Measurements from ENCODE around the gene TENT5C.

- TF ChIP-seq CTCF (IDR thresholded peaks at IDR 0.05) (no peak), POLR2A (IDR thresholded peaks at IDR 0.05) (no peak)
These were observed 21.7 kb upstream of the TENT5C start for GRCh38 chr1:117584181-117584580.
